Hematopoietic multipotent progenitor cell treated with erythropoietin and hydrocortisone succinate and interleukin-3 and kit ligand, for 6 days (in vitro differentiated cells): ENCODE data around the gene SLC38A5.
A peak's percentile ranks its signal among the peaks of the same experiment; 100 is the strongest.
"Not testable (repeated sequence)": the region's sequence is repeated elsewhere in the genome, so short reads cannot be mapped to it uniquely, and the experiment has no call there.

Source experiments
- DNase-seq: peaks from one replicate; pipeline ENCODE4 v3.0.0-alpha.2; 2015

SLC38A5 gene

DNA sequence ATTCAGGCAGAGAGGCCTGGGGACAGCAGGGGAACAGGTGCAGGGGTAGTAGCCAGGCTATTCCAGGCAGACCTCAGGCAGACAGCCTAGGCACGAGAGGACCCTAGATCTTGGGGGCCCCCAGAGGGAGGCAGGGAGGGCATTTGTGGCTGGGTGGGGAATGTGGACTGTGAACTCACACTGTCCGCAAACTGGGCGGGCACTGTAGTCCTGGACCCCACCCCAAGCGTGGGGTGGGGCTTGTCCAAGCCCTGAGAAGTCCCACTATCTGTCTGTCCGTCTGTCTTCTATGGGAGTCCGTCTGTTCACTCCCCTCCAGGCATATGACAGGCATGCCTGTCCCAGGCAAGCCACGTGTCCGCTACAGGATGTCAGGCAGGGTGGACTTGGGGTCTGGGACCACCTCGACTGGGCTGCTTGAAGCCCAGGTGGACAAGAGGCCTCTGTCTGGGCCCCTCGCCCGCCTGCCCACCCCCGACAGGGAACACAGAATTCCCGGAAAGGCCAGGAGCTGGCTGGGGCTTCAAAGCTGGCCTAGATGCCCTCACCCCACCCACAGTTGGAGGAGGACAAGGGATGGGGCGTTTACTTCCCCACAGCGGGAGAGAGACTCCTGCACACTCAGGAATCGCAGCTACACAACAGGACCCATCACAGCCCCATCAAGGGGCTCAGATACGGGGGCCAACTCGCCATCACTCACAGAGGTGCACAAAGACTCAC, at the start of gene SLC38A5:
TSS of gene SLC38A5 (minus strand) at position 151 of the 723 bp plus-strand sequence. CDS start 2,336 bp downstream, outside the sequence.
- peak; percentile 84 for DNase-seq

DNA sequence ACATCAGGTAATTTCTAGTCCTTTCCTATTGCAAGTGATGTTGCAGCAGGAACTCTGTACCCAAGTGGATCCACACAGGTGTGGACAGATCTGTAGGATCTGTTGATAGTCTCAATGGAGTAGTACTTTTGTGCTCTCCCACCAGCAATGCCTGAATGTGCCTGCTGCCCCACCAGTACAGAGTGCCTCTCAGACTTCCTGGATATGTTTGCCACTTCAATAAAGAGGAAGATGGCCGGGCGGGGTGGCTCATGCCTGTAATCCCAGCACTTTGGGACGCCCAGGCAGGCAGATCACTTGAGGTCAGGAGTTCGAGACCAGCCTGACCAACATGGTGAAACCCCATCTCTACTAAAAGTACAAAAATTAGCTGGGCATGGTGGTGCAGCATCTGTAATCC, 49.4 kb upstream of the SLC38A5 start:
- not testable (repeated sequence) for DNase-seq

DNA sequence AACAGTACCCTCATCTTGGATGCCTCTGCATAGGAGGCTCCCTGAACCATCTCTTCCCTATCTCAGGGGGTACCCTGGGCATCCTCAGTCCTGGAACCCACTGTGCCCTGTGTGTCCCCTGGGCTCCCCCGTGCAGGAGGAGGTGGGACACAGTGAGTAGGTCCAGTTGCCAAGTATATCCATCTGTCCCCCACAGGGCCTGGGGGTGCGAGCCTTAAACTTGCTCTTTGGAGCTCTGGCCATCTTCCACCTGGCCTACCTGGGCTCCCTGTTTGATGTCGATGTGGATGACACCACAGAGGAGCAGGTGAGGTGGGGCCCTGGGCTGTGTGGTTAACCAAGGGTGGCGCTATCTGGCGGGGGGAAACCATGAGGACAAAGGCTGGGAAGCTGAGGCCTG, 46.9 kb upstream of the SLC38A5 start:
- DNase-seq: no peak

DNA sequence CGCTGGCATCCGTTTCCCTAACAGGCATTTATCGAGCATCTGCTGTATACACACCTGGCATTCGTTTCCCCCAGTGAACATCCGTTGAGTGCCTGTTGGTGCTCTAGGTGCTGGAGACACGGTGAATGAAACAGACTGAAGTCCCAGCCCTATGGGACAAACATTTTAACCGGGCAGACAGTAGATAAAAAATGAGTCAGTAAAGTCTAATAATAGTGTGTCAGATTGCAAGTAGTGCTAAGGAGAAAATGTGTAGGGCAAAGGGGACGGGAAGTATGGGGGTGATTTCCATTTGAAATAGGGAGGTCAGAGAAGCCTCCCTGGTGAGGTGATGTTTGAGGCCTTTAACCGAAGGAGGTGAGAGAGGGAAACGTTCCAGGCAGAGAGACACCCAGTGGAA, 46.2 kb upstream of the SLC38A5 start:
- no peak for DNase-seq

DNA sequence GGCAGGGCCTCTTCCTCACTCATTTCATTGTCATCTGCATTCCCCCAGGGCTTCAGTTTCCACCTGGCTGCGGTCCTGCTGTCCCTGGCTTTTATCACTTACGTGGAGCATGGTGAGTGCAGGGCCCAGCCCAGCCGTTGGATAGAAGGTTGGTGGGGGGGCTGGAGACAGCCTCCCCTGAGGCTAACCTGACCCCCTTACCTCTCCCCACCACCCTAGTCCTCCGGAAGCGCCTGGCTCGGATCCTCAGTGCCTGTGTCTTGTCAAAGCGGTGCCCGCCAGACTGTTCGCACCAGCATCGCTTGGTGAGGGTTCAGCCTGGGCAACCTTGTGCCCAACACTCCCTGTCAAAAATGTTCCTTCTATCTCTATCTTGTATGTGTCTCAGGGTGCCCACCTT, 45.8 kb upstream of the SLC38A5 start:
- DNase-seq: no peak

DNA sequence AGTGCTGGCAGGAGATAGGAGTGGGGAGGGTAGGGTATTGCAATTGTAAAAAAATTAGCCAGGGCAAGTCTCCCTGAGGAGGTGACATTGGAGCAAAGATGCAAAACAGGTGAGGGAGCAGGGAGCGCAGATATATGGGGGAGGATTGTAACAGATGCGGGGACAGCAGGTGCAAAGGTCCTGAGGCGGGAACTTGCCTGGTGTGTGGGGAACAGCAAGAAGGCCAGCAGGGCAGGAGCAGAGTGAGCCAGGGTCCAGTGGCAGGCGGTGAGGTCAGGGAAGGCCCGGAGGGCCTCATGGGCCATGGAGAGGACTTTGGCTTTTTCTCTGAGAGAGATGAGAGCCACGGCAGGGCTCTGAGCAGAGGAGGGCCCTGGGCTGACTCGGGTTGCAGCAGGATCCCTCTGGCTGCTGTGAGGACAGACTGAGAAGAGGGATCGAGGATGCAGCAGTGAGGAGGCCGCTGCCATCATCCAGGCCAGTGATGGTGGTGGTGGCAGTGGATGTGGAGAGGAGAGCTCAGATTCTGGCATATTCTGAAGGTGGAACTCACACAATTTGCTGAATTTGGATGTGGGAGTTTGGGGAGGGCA, 44.9 kb upstream of the SLC38A5 start:
- no peak for DNase-seq

DNA sequence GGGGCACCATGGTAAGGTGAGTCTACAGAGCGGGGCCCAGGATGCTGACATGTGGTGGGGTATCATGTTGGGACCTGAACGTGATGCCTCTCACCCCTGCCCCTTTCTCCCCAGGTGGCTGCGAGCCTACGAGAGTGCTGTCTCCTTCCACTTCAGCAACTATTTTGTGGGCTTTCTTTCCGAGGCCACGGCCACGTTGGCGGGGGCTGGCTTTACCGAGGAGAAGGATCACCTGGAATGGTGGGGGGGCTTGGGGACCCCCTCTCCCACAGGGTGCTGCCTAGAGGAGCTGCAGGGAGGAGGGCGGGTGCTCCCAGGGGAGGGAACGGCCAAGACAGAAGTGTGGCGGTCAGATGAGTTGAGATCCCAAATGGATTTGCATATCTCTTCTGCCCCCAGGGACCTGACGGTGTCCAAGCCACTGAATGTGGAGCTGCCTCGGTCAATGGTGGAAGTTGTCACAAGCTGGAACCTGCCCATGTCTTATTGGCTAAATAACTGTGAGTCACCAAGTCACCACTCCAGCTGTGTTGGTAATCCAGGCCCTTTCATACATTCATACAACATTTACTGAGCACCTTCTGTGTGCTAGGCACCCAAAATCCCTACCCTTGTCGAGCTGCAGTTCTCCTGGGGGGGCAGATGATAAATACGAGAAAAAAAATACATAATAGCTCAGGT, 44.2 kb upstream of the SLC38A5 start:
- no peak for DNase-seq

DNA sequence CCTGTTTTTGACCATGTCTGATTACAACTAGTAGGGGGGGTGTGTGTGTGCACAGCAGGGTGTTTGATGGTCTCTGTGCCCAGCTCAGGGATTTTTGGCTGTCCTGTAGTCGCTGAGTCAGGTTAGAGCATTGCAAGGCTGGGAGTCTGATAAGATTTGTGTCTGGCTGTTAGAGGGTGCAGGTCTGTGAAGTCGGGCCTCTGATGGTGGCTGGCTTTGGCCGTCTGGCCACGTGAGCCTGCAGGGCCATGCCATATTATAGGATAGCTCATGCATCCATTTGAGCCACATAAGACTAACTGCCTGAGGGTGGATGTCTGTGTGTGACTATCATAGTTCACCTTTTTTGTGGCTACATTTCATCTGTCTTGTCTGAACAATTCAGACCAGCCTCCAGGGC, 43.6 kb upstream of the SLC38A5 start:
- no peak for DNase-seq

DNA sequence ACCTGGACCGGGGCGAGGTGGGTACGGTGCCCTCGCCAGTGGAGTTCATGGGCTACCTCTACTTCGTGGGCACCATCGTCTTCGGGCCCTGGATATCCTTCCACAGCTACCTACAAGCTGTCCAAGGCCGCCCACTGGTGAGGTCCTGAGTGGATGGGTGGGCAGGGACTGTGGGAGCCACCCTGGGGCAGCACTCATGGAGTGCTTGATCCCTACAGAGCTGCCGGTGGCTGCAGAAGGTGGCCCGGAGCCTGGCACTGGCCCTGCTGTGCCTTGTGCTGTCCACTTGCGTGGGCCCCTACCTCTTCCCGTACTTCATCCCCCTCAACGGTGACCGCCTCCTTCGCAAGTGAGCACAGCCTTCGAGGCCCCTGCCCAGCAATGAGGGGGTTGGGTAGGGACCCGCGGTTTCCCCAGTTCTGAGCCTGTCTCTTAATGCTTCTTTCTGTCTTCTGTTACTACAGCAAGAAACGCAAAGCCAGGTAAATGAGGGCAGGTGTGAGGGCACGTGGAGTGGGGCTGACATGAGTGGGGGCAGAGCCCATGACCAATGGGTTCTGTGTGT, 42.4 kb upstream of the SLC38A5 start:
- no peak for DNase-seq

DNA sequence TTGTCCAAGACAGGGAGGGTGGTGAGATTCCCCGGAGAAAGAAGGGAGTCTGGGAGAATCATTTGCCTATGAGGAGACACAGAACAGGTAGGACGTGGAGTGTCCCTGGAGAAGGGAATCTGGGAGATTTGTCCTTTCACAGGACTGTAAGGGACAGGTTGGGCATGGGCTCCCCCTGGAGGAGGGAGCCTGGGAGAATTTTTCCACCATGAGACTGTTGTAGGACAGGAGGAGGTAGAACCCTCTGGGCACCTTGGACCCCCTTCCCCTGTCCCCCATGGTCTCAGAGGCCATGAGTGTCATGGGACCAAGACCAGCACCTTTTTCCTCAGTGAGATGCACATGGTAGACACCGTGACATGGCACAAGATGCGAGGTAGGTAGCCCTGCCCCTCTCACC, 41.5 kb upstream of the SLC38A5 start:
- no peak for DNase-seq

DNA sequence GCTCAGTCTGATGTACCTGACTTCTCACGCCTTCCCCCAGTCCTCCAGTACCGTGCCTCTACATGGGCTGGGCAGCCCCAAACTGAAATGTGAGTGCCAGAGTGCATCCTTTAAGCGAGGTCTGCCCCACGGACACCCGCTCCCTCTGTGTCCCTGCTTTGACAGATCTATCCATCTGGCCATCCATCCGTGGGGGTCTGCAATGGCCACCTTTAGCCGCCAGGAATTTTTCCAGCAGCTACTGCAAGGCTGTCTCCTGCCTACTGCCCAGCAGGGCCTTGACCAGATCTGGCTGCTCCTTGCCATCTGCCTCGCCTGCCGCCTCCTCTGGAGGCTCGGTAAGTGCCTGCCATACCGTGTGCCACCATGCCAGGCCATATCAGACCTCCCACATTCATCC, 39.6 kb upstream of the SLC38A5 start:
- no peak for DNase-seq

DNA sequence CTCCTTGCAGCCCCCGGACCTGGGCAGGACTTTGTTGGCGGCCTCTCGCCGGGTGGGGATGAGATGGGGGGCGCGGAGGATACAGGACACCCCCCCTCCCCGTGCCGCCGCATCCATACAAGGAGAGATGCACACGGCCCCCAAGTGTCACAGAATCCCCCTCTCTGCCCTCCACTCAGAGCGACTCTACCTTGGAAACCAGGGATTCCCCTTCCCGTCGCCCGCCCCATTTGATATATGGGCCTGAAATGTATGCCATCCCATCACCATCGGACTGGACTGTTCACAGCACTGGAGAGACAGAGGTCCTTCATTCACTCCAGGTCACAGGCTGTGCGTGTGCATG, 39.2 kb upstream of the SLC38A5 start:
- no peak for DNase-seq

DNA sequence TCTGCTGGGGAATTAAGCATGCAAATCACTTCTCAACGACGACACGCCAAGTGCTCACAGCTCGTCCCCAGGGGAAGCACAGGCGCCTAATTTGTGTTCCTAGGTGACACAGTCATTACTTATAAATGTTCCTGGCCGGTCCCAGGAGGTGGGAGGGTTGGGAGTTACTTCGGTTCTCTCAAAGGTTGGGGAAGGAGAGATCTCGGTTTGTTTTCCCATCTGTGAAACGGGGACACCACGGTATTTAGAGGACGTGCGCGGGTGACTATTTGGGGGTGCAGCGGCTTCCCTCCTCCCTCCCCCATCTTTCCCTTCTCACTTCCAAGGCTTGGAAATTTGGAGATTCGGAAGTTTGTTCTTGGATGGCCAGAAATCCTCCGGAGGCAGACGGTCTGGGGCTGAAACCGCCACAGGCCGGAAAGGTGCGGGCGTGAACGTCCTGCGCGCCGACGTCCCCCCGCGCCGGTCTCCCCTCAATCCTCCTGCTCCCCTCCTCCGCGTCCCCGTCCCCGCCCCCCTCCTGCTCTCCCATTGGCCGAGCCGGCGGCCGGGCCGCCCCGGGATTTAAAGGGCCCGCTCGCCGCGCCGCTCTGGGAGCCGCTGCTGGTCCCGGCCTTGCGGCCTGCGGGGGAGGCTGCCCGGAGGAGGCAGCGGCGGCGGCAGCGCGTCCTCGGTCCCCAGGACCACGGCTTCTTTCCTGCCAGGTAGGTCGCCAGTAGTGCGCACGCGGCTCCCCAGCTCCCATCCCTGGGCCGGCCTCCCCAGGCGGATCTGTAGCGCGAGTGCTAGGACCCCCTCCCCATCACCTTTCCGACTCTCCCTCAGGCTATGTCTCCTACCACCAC, 38.6 kb upstream of the SLC38A5 start, which contains the start of gene PORCN:
TSS of gene PORCN (plus strand) at position 593 of the 845 bp plus-strand sequence. CDS start 829 bp downstream, outside the sequence.
- DNase-seq: peak; percentile 84

DNA sequence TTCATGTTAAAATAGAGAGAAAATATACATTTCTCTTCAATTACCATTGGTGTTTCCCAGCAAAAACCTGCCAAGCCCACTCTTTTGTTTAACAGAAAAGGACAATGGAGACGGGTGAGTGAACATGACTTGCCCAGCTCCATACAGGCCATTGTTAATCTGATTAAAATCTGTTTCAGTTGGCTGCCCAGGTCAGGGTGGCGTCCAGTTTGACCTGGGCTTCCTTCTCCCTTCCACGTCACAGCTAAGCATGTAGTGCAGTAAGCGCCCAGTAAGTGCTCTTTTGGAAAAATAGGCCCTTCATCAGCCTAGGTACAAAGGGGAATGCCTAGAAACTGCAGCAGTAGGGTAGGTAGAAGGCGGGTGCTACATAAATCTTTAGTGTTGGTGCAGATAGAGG, 37.2 kb upstream of the SLC38A5 start:
- DNase-seq: no peak

DNA sequence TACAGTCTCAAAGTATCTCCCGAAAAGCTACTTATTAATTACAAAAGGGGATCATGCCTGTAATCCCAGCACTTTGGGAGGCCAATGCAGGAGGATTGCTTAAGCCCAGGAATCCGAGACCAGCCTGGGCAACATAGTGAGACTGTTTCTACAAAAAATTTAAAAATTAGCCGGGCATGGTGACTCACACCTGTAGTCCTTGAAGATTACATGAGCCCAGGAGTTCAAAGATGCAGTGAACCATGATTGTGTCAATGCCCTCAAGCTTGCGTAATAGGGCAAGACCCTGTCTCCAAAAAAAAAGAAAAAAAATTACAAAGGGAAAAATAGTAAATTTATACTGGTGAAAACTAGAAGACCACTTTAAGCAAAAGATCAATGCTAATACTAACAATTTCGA, 35.4 kb upstream of the SLC38A5 start:
- DNase-seq: no peak

DNA sequence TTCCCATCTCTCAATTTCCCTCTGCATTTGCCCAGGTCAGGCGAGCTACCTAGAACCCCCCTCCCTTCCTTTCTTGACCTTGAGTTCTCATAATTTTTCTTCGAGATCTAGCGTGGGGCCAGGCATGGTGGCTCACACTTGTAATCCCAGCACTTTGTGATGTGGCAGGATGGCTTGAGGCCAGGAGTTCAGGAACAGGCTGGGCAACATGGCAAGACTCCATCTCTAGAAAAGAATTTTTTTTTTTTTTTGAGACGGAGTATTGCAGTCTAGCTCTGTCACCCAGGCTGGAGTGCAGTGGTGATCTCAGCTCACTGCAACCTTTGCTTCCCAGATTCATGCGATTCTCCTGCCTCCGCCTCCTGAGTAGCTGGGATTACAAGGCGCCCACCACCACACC, 34.2 kb upstream of the SLC38A5 start:
- no peak for DNase-seq

DNA sequence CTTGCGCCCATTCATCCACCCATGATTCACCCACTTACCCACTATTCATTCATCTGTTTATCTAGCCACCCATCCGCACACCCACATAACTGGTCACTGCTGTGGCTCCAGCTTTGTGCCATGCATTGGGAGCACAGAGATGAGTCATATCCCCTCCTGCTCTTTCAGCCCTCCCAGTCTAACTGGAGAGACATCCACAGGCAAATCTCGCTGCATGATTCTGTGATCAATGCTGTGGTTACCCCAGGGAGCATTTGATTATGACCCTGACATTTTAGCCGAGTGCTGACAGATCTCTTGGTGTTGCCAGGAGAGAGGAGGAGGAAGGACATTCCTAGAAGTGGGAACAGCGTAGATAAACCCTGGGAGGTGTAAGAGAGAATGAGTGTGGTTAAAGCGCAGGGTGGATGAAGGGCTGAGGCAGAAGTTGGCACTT, 28.3 kb upstream of the SLC38A5 start:
- peak; percentile 42 for DNase-seq

DNA sequence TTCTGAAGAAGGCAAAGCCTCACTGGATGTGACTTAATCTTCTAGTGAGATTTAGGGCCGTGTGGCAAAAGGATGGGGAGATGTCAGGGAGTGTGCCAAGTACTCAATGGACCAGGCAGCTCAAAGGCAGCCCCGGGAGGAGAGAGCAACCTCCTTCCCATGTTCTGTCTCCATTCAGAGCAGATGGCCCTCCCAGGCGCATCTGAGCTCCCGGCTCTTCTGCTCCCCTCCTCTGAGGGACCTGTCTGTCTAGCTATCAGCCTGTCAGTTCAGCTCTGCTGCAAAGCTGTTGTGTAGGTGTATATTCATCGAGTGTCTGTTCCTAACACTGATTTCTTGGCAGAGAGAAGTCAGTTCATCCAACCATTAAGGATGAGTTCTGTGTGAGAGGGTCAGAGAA, 27.8 kb upstream of the SLC38A5 start:
- DNase-seq: no peak

DNA sequence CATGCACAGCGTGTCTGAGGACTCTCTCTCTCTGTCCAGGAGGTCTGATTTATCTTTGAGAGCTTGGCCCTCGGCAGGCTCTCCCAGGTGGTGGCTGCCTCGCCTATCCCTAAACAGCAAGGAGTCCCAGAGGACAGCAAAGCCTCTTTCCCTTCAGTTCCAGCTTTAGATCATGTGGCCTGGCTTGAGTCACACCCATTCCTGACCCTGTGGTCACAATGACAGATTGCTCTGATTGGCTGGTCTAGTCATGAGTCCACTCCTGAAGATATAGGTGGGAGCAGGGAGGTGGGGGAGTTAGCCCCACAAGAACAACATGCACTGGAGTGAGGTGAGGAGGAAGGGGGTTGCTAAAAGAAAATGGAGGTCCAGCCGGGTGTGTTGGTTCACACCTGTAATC, 26.6 kb upstream of the SLC38A5 start:
- no peak for DNase-seq

DNA sequence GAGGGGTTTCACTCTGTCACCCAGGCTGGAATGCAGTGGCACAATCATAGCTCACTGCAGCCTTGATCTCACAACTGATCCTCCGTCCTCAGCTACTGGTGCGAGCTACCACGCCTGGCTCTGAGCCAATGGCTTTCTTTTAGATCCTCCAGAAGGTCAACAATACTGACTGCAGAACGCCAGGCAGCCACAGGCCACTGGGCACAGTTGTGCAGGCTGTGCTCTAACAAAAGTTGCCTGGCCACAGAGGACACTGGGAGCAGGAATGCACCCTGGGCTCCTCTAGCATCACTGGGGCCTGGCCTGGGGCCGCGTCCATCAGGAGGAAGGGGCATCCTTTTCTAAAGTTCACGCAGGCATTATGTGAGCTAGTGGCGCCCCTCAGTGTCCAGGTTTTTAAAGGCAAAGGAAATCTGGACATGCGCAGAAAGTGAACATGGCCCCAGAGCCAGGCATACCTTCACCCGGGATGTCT, 23.9 kb upstream of the SLC38A5 start:
- peak; percentile 39 for DNase-seq

DNA sequence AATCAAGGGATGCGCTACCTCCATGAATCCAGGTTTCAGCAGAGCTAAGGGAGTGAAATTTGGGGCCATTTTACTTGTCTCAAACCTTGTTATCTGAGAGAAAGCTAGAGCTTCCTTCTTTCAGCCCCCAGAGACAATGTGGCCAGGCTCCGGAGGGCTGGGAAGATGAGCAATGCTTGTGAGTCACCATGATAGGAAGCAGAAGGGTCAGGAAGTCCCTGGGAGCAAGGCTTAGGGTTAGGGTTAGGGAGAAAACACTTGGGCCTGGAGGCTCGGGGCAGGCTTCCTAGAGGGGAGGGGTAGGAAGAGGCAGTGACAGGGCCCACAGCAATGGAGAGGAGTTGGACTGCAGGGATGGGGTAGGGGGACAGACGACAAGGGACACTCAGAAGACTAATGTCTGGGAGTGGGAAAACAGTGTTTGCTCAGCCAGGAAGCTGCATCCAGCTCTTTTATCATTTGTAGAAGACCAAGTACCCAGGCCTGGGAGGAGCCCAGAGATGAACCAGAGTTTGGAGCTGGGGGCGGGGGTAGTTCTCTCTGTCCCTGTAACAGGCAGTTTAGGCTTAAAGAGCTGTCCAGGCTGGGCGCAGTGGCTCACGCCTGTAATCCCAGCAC, 22.3 kb upstream of the SLC38A5 start:
- DNase-seq: no peak

DNA sequence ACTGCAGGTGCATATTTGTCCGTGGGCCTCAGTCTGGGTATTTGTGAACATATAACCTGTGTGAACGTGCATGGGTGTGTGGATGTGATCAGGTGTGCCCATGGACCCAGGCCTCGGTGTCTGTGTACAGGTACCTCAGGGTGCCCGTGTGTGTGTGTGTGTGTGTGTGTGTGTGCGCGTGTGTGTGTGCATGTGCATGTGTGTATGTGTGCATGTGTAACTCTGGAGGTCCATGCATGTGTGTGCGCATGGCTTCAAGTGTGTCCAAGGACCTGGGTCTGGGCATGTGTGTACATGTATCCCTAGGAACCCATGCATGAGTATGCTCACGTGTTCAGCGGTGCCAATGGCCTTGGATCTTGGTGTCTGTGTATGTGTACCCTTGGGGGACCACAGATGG, 21.7 kb upstream of the SLC38A5 start:
- no peak for DNase-seq
